OCI-LY1 (cell line): ENCODE results near the gene C16orf74.

ENCODE experiments used
- H2AFZ ChIP-seq: fragments of 200-600 bp; sonication (generic), shearing (Covaris generic); 2 replicates; pipeline ENCODE4 v1.6.0; 2014; ENCODE audit warnings: antibody characterized with exemption, mild to moderate bottlenecking, low read length
- H3F3A ChIP-seq: fragments of 200-600 bp; sonication (generic), shearing (Covaris generic); 2 replicates; pipeline ENCODE4 v1.6.0; 2014; ENCODE audit warnings: mild to moderate bottlenecking, antibody characterized with exemption, low read length, moderate library complexity; ENCODE audit not compliant: insufficient read depth
- H3K27ac ChIP-seq: fragments of 200-600 bp; sonication (generic); 2 replicates; pipeline ENCODE4 v1.5.1; 2014; ENCODE audit warnings: low read length, mixed run types, mild to moderate bottlenecking, low read depth; ENCODE audit not compliant: poor library complexity, severe bottlenecking
- H3K27me3 ChIP-seq: fragments of 200-600 bp; sonication (generic); 2 replicates; pipeline ENCODE4 v1.6.0; 2014; ENCODE audit warnings: antibody characterized with exemption, mild to moderate bottlenecking, low read length, moderate library complexity; ENCODE audit not compliant: insufficient read depth
- H3K36me3 ChIP-seq: fragments of 200-600 bp; sonication (generic); 2 replicates; pipeline ENCODE4 v1.6.1; 2014; ENCODE audit warnings: mild to moderate bottlenecking, antibody characterized with exemption, low read length, moderate library complexity, mixed read lengths; ENCODE audit not compliant: insufficient read depth
- H3K4me1 ChIP-seq: fragments of 200-600 bp; sonication (generic); 2 replicates; pipeline ENCODE4 v1.5.1; 2014; ENCODE audit warnings: mild to moderate bottlenecking, low read length, moderate library complexity; ENCODE audit not compliant: insufficient read depth, severe bottlenecking
- H3K4me2 ChIP-seq: fragments of 200-600 bp; sonication (generic), shearing (Covaris generic); 2 replicates; pipeline ENCODE4 v1.6.1; 2014; ENCODE audit warnings: low read length
- H3K4me3 ChIP-seq: fragments of 200-600 bp; sonication (generic); 2 replicates; pipeline ENCODE4 v1.5.1; 2014; ENCODE audit warnings: low read length, low read depth, mild to moderate bottlenecking, mixed read lengths; ENCODE audit not compliant: poor library complexity, severe bottlenecking
- H3K79me2 ChIP-seq: fragments of 200-600 bp; shearing (Covaris generic); 2 replicates; pipeline ENCODE4 v1.6.1; 2016; ENCODE audit warnings: mixed run types, low read length, mixed read lengths; ENCODE audit not compliant: insufficient read depth
- H3K9ac ChIP-seq: fragments of 200-600 bp; sonication (generic), shearing (Covaris generic); 2 replicates; pipeline ENCODE4 v1.6.1; 2014; ENCODE audit warnings: mild to moderate bottlenecking, low read length, mixed read lengths
- H3K9me2 ChIP-seq: fragments of 200-600 bp; sonication (generic), shearing (Covaris generic); 2 replicates; pipeline ENCODE4 v1.6.1; 2014; ENCODE audit warnings: low read depth, mild to moderate bottlenecking, low read length, mixed read lengths
- H3K9me3 ChIP-seq: fragments of 200-600 bp; shearing (Covaris generic); 2 replicates; pipeline ENCODE4 v1.6.1; 2014; ENCODE audit warnings: low read length, mixed read lengths
- H4K20me1 ChIP-seq: fragments of 200-600 bp; sonication (generic), shearing (Covaris generic); 2 replicates; pipeline ENCODE4 v1.6.0; 2016; ENCODE audit warnings: mild to moderate bottlenecking, low read length; ENCODE audit not compliant: insufficient read depth
- EZH2 ChIP-seq: fragments of 200-600 bp; sonication (generic), shearing (Covaris generic); IDR thresholded peaks from 2 replicates; pipeline ENCODE4 v1.8.0; 2017; ENCODE audit warnings: borderline replicate concordance, mixed run types, mild to moderate bottlenecking, antibody characterized with exemption, low read length, moderate library complexity, mixed read lengths
- TF ChIP-seq, protein P1 (sequence below): fragments of 200-600 bp; sonication (generic), shearing (Covaris generic); IDR thresholded peaks from 2 replicates; pipeline ENCODE4 v1.5.1; 2017; ENCODE audit warnings: mild to moderate bottlenecking, antibody characterized with exemption, low read length, moderate library complexity, mixed read lengths

Gene C16orf74

DNA sequence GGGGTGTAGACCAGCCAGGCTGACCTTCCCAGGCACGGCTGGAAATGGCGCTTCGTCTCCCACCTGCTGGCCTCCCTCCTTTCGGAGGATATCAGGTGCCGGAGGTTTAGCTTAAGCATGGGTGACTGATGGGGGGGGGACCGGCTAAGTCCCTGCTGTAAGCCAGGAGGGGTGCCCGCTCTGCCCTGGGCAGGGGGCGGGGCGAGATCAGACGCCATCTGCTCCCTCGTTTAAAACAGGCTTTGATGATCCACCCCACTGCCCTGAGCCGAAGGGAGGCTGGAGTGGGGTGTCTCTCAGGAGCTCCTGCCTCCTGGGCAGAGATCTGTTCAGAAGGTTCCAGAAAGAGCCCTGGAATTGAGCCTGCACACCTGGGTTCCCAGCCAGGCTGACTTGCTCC lies 26.0 kb downstream of the C16orf74 start:
- Histone ChIP-seq H3K9me3 (no peaks in the 10 kb centered on the region), H3K4me2 (no peak overlapping the region), H3K27me3 (no peaks in the 10 kb centered on the region; the same call in 1 of the 2 replicates), H4K20me1 (no peaks in the 10 kb centered on the region), H3K9me2 (no peaks in the 10 kb centered on the region), H3K79me2 (no peaks in the 10 kb centered on the region), H3K9ac (no peak overlapping the region), H3K4me3 (no peak overlapping the region), H3F3A (no peaks in the 10 kb centered on the region), H3K4me1 (no peaks in the 10 kb centered on the region), H2AFZ (no peak overlapping the region), H3K27ac (no peak overlapping the region), H3K36me3 (no peaks in the 10 kb centered on the region)
- TF ChIP-seq, protein P1, sequence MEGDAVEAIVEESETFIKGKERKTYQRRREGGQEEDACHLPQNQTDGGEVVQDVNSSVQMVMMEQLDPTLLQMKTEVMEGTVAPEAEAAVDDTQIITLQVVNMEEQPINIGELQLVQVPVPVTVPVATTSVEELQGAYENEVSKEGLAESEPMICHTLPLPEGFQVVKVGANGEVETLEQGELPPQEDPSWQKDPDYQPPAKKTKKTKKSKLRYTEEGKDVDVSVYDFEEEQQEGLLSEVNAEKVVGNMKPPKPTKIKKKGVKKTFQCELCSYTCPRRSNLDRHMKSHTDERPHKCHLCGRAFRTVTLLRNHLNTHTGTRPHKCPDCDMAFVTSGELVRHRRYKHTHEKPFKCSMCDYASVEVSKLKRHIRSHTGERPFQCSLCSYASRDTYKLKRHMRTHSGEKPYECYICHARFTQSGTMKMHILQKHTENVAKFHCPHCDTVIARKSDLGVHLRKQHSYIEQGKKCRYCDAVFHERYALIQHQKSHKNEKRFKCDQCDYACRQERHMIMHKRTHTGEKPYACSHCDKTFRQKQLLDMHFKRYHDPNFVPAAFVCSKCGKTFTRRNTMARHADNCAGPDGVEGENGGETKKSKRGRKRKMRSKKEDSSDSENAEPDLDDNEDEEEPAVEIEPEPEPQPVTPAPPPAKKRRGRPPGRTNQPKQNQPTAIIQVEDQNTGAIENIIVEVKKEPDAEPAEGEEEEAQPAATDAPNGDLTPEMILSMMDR = no peak
- no peak for TF ChIP-seq EZH2

DNA sequence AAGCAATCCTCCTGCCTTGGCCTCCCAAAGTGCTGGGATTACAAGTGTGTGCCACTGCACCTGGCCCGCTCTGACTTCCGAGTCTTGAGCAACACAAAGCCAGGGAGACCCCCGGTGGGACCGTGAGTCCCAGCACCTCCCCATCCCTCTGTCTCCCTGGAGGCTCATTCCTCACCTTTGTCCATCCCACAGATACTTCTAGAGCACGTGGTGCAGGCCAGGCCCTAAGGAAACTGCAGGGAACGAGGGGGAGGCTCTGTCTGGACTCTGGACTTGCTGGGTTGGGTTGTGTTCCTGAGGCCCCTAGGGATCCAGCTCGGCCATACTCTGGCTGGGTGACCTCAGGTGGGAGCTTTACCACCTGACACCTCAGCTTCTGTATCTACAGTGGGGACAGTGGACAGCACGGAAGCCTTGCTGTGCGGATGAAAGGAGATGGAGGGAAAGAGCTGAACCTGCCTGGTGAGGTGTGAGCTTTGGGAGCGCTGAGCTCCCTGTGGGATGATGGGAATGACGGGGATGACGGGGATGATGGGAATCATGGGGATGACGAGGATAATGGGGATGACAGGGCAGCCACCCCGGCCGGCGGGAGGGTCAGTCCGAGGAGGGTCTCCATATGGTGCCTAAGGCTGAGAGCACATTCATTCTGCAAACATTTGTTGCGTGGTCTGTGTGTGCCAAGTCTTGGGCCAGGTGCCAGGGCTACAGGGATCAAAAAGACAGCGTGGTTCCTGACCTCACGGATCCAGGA lies 26.6 kb downstream of the C16orf74 start:
- Histone ChIP-seq H3K9me2 (no peaks in the 10 kb centered on the region), H3K4me3 (no peak overlapping the region), H3K4me2 (no peak overlapping the region), H2AFZ (no peak overlapping the region), H3K27me3 (no peaks in the 10 kb centered on the region; the same call in 1 of the 2 replicates), H3K36me3 (no peaks in the 10 kb centered on the region), H3K9ac (no peak overlapping the region), H4K20me1 (no peaks in the 10 kb centered on the region), H3K4me1 (no peaks in the 10 kb centered on the region), H3K9me3 (no peaks in the 10 kb centered on the region), H3K79me2 (no peaks in the 10 kb centered on the region), H3F3A (no peaks in the 10 kb centered on the region), H3K27ac (no peak overlapping the region)
- TF ChIP-seq, protein P1 = no peak
- TF ChIP-seq EZH2 = no peak

DNA sequence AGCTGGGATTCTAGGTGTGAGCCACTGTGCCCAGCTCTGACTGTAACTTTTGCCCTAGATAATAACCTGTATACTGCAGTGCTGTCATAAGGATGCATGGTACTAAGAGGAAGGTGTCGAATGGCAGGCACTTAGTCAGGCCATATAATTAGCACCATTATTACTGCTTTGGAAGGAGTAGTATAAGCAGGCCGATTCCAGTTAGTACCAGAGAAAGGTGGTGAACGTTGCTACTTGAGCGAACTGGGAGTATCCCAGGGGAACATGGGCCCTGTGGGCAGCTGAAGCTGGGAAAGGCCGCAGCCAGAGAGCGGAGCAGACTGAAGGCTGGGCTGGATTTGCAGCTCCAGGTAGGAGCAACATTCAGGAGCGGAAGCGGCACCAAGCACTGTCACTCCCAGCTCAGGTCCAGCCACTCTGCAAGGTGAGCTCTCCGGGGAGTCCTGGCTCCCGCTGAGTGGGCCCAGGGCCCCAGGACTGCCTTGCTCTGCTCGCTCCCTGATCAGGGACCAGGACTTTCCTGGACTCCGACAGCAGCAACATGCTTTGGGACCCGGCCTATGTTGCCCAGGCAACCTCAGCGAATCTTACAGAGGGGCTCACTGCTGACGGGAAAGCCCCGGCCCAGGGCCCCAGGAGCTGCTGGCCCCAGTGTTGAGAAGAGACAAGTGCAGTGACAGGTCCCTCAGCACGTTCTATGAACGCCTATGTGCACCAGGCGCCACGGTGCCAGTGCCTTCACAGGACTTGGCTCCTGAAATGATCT lies 28.6 kb downstream of the C16orf74 start:
- no peaks in the 10 kb centered on the region for H3K36me3 ChIP-seq
- H3K9ac ChIP-seq = no peak overlapping the region
- TF ChIP-seq EZH2 = no peak
- TF ChIP-seq, protein P1 = no peak
- H3K9me3 ChIP-seq = no peaks in the 10 kb centered on the region
- no peak overlapping the region for H3K4me3 ChIP-seq
- no peaks in the 10 kb centered on the region for H3K79me2 ChIP-seq
- no peaks in the 10 kb centered on the region for H3K9me2 ChIP-seq
- H3K4me1 ChIP-seq = no peaks in the 10 kb centered on the region
- H3K27ac ChIP-seq = no peak overlapping the region
- no peak overlapping the region for H3K4me2 ChIP-seq
- no peak overlapping the region for H2AFZ ChIP-seq
- no peaks in the 10 kb centered on the region for H4K20me1 ChIP-seq
- H3K27me3 ChIP-seq = no peaks in the 10 kb centered on the region; the same call in 1 of the 2 replicates
- H3F3A ChIP-seq = no peaks in the 10 kb centered on the region
